ENCODE data around the gene CERS1.
A peak's percentile ranks its signal among the peaks of the same experiment; 100 is the strongest.

The CERS1 gene, protein sequence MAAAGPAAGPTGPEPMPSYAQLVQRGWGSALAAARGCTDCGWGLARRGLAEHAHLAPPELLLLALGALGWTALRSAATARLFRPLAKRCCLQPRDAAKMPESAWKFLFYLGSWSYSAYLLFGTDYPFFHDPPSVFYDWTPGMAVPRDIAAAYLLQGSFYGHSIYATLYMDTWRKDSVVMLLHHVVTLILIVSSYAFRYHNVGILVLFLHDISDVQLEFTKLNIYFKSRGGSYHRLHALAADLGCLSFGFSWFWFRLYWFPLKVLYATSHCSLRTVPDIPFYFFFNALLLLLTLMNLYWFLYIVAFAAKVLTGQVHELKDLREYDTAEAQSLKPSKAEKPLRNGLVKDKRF

DNA sequence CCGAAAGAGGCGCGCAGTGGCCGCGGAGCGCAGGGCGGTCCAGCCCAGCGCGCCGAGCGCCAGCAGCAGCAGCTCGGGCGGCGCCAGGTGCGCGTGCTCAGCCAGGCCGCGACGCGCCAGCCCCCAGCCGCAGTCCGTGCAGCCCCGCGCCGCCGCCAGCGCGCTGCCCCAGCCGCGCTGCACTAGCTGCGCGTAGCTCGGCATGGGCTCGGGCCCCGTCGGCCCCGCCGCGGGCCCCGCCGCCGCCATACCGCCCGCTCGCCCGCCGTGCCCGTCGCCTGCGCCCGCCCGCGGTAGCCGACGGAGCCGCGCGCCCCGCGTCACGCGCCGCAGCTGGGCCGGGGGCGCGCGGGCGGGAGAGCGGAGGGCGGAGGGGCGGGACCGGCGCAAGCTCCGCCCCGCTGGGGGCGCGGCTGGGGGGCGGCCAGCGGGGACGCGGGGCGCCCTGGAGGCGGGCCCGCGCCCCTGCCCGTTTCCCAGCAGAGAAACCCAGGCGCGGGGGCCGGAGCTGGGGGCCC is at the start of gene CERS1:
Gene CERS1 (minus strand): TSS at position 335 of the 518 bp plus-strand sequence. CDS start 86 bp downstream, at position 249.
- DNase-seq, result no peak

DNA sequence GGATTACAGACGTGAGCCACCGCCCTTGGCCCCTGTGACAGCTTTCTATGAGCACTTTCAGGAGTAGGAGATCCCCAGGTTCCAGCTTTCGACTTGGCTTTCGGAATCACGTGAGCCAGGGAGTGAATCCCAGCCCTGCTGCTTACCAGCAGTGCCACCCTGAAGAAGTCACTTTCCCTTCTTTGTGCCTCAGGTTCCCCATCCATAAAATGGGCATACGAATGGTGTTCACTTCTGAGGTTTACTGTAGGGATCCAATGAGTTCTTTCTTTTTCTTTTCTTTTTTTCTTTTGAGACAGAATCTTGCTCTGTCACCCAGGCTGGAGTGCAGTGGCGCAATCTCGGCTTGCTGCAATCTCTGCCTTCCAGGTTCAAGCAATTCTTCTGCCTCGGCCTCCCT is 49.3 kb upstream of the CERS1 start:
- no peak for DNase-seq

DNA sequence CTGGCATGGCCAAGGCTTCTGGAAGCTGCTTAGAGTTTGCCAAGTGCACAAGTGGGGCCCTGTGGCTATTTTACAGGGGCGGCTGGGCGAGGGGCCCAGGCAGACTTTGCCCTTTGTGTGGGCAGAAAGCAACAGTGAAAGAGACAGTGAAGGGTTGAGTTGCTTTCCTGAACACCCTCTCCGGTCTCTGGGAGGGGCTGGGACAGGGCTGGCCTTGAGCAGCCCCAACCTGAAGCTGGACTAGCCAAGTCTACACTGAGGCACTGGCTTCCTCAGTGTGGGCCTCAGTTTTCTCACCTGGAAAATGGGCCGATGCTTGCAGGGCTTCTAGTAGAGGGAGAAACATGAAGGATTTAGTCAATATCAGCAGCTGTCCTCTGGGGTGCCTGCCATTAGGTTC is 47.5 kb upstream of the CERS1 start:
- DNase-seq, result no peak

DNA sequence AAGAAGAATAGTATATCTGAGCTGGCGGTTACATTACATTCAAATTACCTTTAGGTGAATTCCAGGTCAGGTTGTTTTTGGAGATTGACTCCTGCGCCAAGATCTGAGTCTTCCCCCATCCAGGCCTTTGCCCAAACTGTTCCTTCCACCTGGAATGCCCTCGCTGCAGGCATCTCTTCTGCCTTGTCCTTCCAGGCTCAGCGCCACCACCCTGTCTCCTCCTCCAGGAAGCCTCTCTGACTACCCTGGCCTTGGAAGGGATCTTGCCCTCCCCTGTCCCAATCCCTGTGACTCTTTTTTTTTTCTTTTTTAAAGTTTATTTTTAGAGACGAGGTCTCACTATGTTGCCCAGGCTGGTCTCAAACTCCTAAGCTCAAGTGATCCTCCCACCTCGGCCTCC is 46.7 kb upstream of the CERS1 start:
- no peak for DNase-seq

DNA sequence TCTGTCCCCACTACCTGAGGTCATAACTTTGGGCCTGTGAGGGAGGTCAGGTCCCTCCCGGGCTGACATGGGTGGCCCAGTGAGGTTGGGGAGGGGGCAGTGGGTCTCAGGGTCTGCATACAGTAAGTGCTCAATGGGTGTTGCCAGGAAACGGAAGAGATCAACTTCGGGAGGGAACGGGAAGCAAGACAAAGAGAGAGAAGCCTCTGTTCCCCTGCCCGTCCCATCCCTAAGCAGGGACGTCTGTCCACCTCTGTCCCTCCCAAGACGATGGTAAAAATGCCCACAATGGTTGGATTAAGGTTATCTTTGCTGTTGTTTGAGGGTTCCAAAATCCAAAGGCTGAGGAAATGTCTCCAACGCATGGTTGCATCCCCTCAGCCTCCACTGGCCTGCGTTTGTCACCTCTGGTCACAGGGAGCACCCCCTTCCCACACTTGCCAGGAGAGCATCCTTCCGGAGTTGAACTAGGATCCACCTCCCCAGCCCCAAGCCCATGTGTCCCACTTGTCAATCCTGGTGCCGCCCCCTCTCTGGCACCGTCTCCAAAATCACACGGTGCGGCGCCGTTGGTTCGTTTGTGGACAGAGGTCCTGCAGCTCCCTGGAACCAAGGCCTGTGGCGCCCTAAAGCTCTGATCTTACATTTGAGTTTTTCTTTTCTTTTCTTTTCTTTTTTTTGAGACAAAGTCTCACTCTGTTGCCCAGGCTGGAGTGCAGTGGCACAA is 45.8 kb upstream of the CERS1 start:
- no peak for DNase-seq

DNA sequence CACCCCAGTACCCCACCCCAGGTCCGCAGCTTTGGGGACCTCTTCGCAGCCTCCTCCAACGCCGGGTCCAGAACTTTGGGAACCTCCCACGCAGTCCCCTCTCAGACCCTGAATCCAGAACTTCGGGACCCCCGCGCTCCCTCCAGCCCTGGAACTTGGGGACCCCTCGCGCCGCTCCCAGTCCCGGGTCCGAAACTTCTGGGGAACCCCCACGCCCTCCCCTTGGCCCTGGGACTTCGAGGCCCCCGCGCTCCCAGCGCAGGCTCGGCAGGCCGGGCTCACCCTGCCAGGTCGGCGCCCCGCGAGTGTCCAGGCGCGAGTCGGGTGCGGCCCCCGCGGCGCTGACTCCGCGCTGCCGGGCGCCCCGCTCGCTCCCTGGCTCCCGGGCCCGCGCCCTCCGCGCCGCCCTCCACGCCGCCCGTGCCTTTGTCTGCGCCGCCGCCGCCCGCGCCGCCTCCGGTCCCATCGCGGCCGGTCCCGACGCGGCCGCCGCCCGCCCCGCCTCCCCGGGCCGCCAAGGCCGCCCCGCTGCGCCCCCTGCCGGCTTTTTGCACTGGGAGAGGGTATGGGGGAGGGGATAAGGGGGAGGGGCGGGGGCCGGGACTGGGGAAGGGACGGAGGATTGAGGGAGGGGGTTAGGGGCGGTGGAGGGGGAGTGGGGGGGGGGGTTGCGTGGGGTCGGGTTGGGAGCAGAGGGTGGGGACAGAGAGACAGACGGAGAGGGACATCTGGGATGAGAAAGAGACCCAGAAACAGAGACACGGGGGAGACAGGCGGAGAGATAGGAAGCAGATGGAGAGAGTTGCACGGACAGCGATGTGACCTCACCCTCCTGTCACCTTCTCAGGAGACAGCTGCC is 45.0 kb upstream of the CERS1 start, which contains the start of gene HOMER3:
Gene HOMER3 (minus strand): TSS at position 449 of the 859 bp plus-strand sequence. CDS start 2,235 bp downstream, outside the sequence.
- peak; percentile 34 for DNase-seq

DNA sequence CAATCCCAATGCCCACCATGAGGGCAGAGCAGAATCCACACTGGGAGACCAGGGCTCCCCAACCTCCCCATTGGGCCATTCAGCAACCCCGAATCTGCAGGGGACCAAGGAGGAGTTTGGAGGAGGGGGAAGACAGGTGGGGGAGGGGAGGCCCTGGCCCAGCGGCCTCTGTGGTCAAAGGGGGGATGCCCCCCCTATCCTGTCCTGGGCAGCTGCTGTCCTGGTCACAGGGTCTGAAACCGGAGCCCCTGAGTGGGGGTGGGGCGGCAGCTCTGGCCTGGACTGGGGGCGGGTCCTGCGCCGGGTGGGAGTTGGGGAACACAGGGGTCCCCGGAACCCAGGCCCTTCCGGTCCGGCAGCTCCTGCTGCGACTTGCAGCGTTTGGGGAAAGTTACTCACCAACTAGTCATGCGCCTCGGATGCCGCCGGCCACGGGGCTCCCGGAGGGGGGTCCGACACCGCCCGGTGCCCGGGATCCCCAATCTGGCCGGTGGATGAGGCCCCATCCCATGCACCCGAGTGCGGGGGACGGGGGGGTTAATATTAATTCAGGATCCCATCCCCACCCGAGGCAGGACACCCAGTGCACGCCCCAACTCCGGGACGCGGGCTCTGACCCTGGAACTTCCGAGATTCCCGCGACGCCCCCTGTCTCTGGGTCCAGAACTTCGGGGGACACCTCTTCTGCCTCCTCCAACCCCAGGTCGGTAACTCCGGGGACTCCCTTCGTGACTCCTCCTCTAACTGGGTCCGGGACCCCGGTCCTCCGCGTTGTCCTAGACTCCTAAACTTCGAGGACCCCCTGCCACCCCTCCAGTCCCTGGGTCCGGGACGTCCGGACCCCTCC is 44.2 kb upstream of the CERS1 start:
- DNase-seq, result peak; percentile 31

DNA sequence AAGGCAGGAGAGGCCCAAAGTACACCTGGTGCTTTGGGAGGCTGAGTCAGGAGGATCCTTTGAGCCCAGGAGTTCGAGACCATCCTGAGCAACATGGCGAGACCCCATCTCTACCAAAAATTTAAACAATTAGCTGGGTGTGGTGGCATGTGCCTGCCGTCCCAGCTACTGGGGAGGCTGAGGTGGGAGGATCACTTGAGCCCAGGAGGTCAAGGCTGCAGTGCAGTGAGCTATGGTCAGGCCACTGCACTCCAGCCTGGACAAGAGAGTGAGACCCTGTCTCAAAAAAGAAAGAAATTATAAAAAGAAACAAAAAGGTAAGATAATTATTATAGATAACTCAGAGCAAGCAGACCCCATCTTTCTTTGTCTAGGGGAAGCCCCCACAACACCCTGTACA is 43.2 kb upstream of the CERS1 start:
- DNase-seq, result no peak

DNA sequence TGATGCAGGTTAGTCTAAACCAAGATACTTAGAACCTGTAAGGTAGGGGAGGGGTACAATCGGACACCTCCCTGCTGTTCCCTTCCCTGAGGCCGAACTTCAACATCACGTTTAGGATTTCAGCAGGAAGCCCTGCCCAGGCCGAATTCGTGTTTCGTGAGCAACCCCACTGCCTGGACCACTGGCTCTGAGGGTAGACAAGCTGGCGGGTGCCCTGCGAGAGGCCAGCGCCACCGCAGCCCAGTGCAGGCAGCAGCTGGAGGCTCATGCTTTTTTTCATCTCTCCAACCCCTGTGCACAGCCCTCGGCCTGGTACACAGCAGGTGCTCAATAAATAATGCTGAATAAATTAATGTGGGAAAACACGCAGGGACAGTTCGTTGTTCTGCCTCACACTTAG is 37.3 kb upstream of the CERS1 start:
- no peak for DNase-seq

DNA sequence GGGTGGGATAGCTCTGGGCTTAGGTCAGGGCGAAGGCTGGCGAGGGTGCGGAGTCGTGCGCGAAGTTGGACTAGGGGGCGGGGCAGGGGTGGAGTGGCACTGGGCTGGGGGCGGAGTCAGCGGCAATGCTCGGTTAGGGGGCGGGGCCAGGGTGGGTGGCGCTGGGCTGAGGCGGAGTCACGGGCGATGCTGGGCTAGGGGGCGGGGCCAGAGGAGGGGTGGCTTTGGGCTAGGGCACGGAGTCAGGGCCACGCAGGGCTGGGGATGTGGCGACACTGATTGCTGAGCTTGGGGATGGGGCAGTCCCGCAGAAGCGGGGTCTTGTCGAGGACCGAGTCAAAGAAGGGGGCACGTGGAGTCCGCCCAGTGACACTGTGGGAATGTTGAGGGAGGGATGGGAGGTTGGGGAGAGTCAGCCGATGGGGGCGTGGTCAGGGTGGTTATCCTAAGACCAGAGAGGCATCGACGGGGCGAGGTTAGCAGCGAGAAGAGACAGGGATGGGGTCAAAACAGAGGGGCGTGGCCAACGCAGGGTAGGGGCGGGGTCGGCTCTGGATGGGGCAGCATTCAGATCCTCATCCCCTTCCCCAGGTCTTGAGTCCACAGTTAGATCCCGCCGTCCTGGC is 36.4 kb upstream of the CERS1 start:
- DNase-seq, result peak; percentile 79

DNA sequence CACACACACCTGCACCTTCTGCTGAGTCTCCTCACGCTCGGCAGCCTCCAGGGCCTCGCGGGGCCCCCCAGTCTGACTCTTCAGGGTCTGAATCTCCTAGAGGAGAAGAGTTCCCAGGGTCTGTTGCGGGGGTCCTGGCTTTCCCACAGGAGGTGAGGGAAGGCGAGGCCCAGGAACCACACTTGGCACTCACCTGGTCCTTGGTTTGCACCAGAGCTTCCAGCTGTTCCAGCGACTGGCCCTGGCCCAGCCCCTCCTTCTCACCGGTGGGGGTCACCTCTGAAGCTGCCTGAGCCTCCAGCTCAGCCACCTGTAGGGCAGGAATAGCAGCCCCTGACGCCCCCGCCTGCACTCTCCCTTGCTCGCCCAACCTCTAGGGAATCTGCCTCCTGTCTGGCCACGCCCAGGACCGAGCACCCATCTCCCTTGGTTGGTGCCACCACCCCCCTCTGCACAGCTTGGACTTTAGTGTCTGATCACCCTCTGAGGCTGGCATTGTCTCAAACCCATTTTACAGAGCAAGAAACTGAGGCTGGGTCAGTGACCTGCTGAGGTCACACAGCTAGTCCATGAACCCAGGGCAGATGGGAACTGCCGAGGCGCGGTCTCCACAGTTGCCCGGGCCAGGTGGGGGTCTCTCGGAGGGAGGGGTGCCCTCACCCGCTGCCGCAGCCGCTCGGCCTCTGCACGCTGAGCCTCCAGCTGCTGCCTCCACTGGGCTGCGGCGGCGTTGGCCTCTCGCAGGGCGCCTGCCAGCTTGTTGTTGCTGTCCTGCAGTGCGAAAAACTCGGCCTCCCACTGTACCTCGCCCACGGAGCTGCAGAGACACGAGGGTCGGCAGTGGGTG is 35.6 kb upstream of the CERS1 start:
- DNase-seq, result no peak

DNA sequence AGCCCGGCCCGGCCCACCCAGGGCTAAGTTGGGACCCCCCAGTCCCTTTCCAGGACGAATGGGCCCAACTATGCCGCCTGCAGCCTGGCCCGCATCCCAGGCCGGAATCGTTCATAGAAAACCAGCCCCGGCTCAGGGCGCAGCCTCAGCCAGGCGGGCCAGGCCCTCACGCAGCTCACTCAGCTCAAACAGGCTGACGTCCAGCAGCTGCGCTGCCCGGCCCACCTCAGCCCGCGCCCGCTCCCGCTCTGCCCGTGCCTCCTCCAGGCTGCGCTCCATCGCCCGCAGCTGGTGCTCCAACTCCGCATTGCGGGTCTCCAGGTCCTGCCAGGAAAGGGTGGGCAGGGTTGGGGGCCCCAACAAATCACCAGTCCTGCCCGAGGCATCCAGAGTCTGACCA is 33.4 kb upstream of the CERS1 start:
- no peak for DNase-seq

DNA sequence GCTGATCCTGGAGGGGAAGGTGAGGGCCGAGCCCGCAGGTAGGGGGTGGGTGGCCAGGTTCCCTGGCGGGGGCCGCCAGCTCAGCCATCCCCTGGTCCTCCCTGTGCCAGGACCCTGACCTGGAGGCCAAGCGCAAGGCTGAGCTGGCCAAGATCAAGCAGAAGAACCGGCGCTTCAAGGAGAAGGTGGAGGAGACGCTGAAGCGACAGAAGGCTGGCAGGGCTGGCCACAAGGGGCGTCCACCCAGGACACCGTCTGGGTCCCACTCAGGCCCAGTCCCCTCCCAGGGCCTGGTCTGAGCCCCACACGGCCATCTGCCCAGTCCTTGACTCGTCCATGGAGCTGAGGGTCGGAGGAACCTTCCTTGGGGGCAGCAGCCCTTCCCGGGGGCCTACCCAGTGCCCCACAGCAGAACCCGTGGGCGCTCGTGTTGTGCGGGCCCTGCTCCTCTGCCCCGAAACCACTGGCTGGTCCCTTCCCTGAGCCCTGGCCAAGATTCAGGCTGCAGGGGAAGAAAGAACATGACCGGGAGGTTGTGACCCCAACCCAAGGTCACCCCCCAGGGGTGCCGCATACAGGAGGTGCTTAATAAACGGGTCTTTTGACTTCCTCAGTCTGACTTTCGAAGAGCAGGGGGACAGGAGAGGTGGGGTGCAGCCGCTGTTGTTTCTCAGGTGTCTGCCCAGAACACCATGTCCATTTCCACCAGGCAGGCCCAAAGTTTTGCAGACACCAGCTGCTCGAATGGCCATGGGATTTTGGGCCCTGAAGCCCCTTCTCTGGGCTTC is 32.3 kb upstream of the CERS1 start:
- no peak for DNase-seq

DNA sequence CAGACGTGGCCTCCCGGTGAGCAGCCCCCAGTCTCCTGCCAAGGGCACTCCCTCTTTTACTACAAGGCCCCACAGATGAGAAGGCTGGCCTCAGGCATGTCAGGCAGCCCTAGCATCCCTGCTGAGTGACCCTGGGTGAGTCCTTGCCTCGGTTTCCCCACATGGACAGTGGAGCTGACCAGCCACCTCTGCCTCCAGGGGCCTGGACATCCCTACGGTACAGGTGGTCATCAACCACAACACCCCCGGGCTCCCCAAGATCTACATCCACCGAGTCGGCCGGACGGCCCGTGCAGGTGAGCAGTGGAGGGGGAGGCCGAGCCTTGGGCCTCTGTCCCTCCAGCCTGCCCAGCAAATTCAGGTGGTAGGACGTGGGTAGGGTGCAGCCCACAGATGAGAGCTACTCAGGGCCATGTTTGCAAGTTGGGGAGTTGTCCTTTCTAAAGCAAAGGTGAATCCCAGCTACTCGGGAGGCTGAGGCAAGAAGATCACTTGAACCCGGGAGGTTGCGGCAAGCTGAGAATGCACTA is 28.8 kb upstream of the CERS1 start:
- DNase-seq, result no peak

DNA sequence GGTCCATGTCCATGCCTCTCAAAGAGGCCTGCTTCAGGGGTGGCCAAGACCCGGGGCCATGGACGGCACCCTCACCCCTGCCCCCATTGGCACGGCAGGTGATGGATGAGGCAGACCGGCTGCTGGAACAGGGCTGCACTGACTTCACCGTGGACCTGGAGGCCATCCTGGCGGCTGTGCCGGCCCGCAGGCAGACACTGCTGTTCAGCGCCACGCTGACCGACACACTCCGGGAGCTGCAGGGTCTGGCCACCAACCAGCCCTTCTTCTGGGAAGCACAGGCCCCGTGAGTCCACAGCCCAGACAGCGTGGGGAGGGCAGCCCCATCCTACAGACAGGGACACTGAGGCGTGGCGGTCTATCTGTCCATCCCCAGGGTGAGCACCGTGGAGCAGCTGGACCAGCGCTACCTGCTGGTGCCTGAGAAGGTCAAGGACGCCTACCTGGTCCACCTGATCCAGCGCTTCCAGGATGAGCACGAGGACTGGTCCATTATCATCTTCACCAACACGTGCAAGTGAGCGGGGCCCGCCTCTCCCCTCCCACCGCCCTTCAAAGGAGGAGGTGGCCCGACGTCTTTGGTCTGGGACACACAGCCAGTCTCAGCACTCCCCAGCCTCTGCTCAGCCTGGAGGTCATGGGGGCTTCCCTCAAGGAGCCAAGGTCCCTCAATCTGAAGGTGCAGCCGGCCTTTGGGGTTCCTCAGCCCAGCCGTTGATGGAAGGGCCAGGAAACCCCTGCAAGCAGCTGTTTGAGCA is 26.4 kb upstream of the CERS1 start:
- DNase-seq, result no peak

DNA sequence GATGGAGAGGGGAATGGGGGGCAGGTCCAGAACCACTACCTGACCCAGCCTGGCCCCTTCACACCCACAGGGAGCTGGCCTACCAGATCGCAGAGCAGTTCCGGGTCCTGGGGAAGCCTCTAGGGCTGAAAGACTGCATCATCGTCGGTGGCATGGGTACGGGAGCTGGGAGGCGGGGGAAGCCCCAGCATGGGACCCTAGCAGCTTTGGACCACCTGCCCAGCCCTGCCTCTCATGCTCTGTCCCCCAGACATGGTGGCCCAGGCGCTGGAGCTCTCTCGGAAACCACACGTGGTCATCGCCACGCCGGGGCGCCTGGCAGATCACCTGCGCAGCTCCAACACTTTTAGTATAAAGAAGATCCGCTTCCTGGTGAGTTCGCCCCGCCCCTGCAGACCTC is 25.6 kb upstream of the CERS1 start:
- DNase-seq, result no peak

DNA sequence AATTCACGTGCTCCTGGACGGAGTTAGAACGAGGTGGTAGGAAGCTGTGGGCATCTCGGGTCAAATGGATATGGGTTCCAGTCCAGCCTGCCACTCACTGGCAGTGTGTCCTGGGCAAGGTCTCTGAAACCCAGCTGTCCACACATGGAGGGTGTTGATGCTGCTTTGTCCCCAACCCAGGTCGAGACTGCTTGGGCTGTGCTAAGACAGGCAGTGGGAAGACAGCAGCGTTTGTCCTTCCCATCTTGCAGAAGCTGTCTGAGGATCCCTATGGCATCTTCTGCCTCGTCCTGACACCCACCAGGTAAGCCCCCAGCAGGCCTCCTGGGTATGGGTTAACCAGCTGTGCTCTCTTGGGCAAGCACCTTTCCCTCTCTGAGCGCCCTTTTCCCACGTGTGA is 24.4 kb upstream of the CERS1 start:
- DNase-seq, result no peak

DNA sequence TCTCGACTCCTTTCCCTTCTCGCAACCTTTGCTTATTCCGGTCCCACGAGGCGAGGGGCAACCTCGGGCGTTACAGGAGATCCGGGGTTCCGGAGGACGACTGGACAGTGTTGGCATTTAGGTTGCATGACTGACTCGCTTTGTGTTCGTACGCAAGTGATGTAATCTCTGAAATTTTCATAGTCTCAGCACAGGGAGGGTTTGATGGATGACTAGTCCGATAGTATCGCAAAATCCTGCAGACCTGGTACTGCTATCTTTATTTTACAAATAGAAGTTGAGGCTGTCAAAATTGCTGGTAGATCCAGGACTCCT is 23.9 kb upstream of the CERS1 start:
- DNase-seq, result no peak

All from T1000 (cell line).